OCI-LY7 (cell line): Measurements from ENCODE around the gene ANKRD9. TPM values are rescaled to one million over a fixed set of nuclear protein-coding genes. Genes with fewer than 3 reads are reported as not detected.

Source experiments
- BruUV-seq: library from RNA; stranded (reverse); fragments of 400-500 nt; replicated peaks from 2 replicates; lab custom pipeline; 2021; lab: Mats Ljungman, UMichigan
- CTCF ChIA-PET: fragments of 300-600 bp; sonication (Branson Sonifier 250); formaldehyde crosslinking; loops from one replicate; lab custom pipeline; 2022; ENCODE audit warnings: antibody characterized with exemption; ENCODE audit not compliant: unreplicated experiment; lab: Charles Lee
- POLR2A ChIA-PET: fragments of 300-600 bp; sonication (Branson Sonifier 250); formaldehyde crosslinking; loops from one replicate; lab custom pipeline; 2022; ENCODE audit warnings: antibody characterized with exemption; lab: Charles Lee
- DNase-seq: peaks from one replicate; pipeline ENCODE4 v3.0.0-alpha.2; 2015; ENCODE audit warnings: low spot score
- H2AFZ ChIP-seq: fragments of 200-600 bp; sonication (generic), shearing (Covaris generic); 2 replicates; pipeline ENCODE4 v1.6.1; 2014; ENCODE audit warnings: mild to moderate bottlenecking, antibody characterized with exemption, low read length, moderate library complexity
- H3K27ac ChIP-seq: fragments of 200-600 bp; sonication (generic); 2 replicates; pipeline ENCODE4 v1.5.1; 2014; ENCODE audit warnings: mixed run types, low read depth, mild to moderate bottlenecking, moderate library complexity, low read length, inconsistent platforms; ENCODE audit not compliant: poor library complexity, severe bottlenecking
- H3K36me3 ChIP-seq: fragments of 200-600 bp; sonication (generic); 2 replicates; pipeline ENCODE4 v1.6.1; 2014; ENCODE audit warnings: mild to moderate bottlenecking, antibody characterized with exemption, low read length, moderate library complexity, mixed read lengths; ENCODE audit not compliant: insufficient read depth
- H3K4me1 ChIP-seq: fragments of 200-600 bp; sonication (generic); 2 replicates; pipeline ENCODE4 v1.5.1; 2014; ENCODE audit warnings: mild to moderate bottlenecking, low read length; ENCODE audit not compliant: insufficient read depth, poor library complexity, severe bottlenecking
- H3K4me2 ChIP-seq: fragments of 200-600 bp; sonication (generic); 2 replicates; pipeline ENCODE4 v1.6.1; 2014; ENCODE audit warnings: mild to moderate bottlenecking, low read length
- H3K4me3 ChIP-seq: fragments of 200-600 bp; sonication (generic); 2 replicates; pipeline ENCODE4 v1.5.1; 2014; ENCODE audit warnings: mild to moderate bottlenecking, low read depth, low read length; ENCODE audit not compliant: poor library complexity, severe bottlenecking
- H3K79me2 ChIP-seq: fragments of 200-600 bp; sonication (generic); 2 replicates; pipeline ENCODE4 v1.6.1; 2016; ENCODE audit warnings: low read depth, mild to moderate bottlenecking, low read length, moderate library complexity, mixed read lengths; ENCODE audit not compliant: insufficient read depth
- H3K9me2 ChIP-seq: fragments of 200-600 bp; sonication (generic); 2 replicates; pipeline ENCODE4 v1.6.1; 2016; ENCODE audit warnings: mild to moderate bottlenecking, low read length, mixed read lengths; ENCODE audit not compliant: insufficient read depth
- H3K9me3 ChIP-seq: fragments of 200-600 bp; sonication (generic); 2 replicates; pipeline ENCODE4 v1.6.1; 2014; ENCODE audit warnings: mild to moderate bottlenecking, mixed run types, low read length, mixed read lengths
- H4K20me1 ChIP-seq: fragments of 200-600 bp; sonication (generic); 2 replicates; pipeline ENCODE4 v1.6.1; 2014; ENCODE audit warnings: mild to moderate bottlenecking, antibody characterized with exemption, low read length, moderate library complexity, mixed read lengths; ENCODE audit not compliant: insufficient read depth
- EZH2phosphoT487 ChIP-seq: fragments of 200-600 bp; sonication (generic); IDR thresholded peaks from 2 replicates; pipeline ENCODE4 v1.6.1; 2018; ENCODE audit warnings: low read depth, borderline replicate concordance, mild to moderate bottlenecking, mixed run types, antibody characterized with exemption, low read length, moderate library complexity, mixed read lengths
- intact Hi-C: fragments of 100-400 bp; cut with micrococcal nuclease; formaldehyde crosslinking; loops from one replicate; pipeline ENCODE4 v1.10.0; 2022; ENCODE audit not compliant: unreplicated experiment
- total RNA-seq, 2 experiments: library from RNA; depleted of rRNA in 1 of 2; stranded (reverse); fragments of >200 nt in 1 of 2; shearing (Covaris generic) in 1 of 2; gene quantifications; 2 replicates each; pipeline ENCODE4 v1.2.3, GENCODE V29; 2014 to 2022
- TF ChIP-seq, protein P1 (sequence below): fragments of 200-600 bp; sonication (generic); conservative IDR thresholded peaks from 2 replicates; pipeline ENCODE4 v1.5.1; 2014; ENCODE audit warnings: mild to moderate bottlenecking, antibody characterized with exemption, low read length, moderate library complexity, mixed read lengths

ANKRD9 gene
- total RNA-seq, 2 experiments from 2014 or later = 1.2 to 1.9 TPM

DNA sequence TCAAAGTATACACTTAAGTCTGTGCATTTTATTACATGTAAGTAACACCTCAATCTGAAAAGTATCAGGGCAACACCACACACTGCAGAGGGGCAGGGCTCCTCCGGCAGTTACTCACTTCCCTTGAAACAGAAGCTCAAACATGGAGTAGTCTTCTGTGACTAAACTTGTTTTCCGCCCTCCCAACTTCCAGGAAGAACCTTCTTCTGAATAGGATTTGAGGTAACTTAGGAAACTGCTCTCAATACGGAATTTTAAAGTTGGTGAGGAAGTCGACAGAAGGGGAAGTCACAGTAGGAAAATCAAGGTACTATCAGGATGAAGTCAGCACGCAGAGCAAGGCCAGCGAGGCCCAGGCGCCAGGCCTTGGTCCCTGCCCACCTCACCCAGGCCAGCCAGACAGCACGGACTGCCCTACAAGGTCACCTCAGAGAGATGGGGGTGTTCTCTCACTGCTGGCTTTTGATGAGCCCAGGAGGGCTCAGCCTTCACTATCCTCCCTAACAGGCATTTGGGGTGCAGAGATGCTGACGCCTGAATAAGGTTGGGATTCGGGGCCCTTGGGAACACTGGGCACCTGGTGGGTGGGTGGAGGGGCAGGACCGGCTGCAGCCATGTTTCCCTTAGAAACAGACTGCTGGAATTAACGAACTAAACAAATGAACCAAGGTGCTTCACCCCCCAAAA is 5.8 kb downstream of the ANKRD9 start:
- intact Hi-C loops = no loop called here
- ChIA-PET POLR2A (no interaction called here), CTCF (no interaction called here)
- H3K4me3 ChIP-seq = no peak overlapping the region
- no peak overlapping the region for H3K4me2 ChIP-seq
- no peaks in the 10 kb centered on the region for H3K9me2 ChIP-seq
- H3K9me3 ChIP-seq = no peaks in the 10 kb centered on the region
- TF ChIP-seq EZH2phosphoT487 = no peak
- TF ChIP-seq, protein P1, sequence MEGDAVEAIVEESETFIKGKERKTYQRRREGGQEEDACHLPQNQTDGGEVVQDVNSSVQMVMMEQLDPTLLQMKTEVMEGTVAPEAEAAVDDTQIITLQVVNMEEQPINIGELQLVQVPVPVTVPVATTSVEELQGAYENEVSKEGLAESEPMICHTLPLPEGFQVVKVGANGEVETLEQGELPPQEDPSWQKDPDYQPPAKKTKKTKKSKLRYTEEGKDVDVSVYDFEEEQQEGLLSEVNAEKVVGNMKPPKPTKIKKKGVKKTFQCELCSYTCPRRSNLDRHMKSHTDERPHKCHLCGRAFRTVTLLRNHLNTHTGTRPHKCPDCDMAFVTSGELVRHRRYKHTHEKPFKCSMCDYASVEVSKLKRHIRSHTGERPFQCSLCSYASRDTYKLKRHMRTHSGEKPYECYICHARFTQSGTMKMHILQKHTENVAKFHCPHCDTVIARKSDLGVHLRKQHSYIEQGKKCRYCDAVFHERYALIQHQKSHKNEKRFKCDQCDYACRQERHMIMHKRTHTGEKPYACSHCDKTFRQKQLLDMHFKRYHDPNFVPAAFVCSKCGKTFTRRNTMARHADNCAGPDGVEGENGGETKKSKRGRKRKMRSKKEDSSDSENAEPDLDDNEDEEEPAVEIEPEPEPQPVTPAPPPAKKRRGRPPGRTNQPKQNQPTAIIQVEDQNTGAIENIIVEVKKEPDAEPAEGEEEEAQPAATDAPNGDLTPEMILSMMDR = no peak
- H3K4me1 ChIP-seq = no peaks in the 10 kb centered on the region
- H3K27ac ChIP-seq = no peak overlapping the region
- H4K20me1 ChIP-seq = no peaks in the 10 kb centered on the region
- no TSS peak for BruUV-seq
- no peaks in the 10 kb centered on the region for H3K79me2 ChIP-seq
- no peak overlapping the region for H2AFZ ChIP-seq
- no peak for DNase-seq
- H3K36me3 ChIP-seq = no peaks in the 10 kb centered on the region

DNA sequence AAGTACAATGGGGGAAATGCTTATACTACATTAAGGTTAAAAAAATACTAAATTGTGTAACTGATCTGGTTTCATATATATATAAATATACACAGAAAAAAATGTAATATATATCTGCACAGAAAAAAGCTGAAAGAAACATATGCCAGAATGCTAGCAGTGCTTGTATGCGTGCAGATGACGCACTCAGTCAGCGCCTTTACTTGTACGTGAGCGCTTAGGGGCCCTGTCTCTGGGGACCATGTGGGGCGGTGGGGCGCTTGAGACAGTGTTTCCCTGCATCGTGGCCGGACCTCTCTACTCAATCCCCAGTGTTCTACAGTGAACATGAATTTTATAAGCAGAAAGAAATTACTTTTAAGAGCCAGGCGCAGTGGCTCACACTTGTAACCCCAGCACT is 7.0 kb downstream of the ANKRD9 start:
- intact Hi-C loops = no loop called here
- TF ChIP-seq, protein P1 = no peak
- TF ChIP-seq EZH2phosphoT487 = no peak
- BruUV-seq = no TSS peak
- CTCF ChIA-PET = no interaction called here
- H2AFZ ChIP-seq = no peak overlapping the region
- no peaks in the 10 kb centered on the region for H3K4me1 ChIP-seq
- no peak overlapping the region for H3K27ac ChIP-seq
- H3K79me2 ChIP-seq = no peaks in the 10 kb centered on the region
- H3K9me3 ChIP-seq = no peaks in the 10 kb centered on the region
- no peak for DNase-seq
- POLR2A ChIA-PET = interaction anchor here (0.6 kb wide), 1 partner anchor 16 kb away, joined by 3 read pairs; no protein-coding TSS in a partner anchor
- H3K36me3 ChIP-seq = no peaks in the 10 kb centered on the region
- H4K20me1 ChIP-seq = no peaks in the 10 kb centered on the region
- H3K4me3 ChIP-seq = no peak overlapping the region
- no peaks in the 10 kb centered on the region for H3K9me2 ChIP-seq
- H3K4me2 ChIP-seq = no peak overlapping the region

DNA sequence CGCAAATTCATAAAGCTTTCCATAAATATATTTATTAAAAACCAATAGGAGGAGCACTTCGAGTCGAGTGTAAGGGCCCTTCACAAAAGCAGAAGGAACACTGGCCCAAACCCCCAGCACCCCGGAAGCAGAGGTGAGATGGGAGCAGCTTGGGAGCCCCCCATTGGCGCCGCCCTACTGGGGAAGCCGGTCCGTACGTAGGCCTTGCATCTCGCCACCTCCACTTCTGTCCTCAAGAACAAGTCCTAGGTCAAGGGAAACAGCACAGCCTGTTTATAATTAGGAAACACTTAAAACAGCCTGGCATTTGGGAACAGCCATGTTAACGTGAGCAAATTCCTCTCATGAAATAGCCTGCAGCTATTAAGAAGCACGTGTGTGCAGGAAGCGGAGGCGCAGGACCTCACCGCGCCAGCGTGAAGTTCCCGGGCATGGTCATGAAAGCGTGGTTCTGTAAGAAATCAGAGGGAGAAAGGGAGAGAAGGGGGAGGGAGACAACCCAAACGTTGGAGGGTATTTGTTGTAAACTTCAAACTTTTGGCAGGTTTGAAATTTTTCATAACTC is 7.7 kb downstream of the ANKRD9 start:
- peak; percentile 20 for DNase-seq
- ChIA-PET POLR2A (interaction anchor here (0.6 kb wide), 1 partner anchor 150 kb away, joined by 3 read pairs; no protein-coding TSS in a partner anchor), CTCF (no interaction called here)
- H3K9me2 ChIP-seq = no peaks in the 10 kb centered on the region
- H3K79me2 ChIP-seq = no peaks in the 10 kb centered on the region
- BruUV-seq = no TSS peak
- no peak overlapping the region for H2AFZ ChIP-seq
- intact Hi-C loops = no loop called here
- H3K4me1 ChIP-seq = no peaks in the 10 kb centered on the region
- TF ChIP-seq, protein P1 = peak; percentile 65
- TF ChIP-seq EZH2phosphoT487 = no peak
- H3K27ac ChIP-seq = no peak overlapping the region
- no peaks in the 10 kb centered on the region for H3K36me3 ChIP-seq
- no peaks in the 10 kb centered on the region for H3K9me3 ChIP-seq
- H3K4me3 ChIP-seq = no peak overlapping the region
- H3K4me2 ChIP-seq = no peak overlapping the region
- H4K20me1 ChIP-seq = no peaks in the 10 kb centered on the region
